HG03520 (cell line): ENCODE measurements around the gene PEF1.

Experiments
- ATAC-seq: cut with Tn5 transposase; IDR thresholded peaks from one replicate; pipeline ENCODE4 v1.9.1; 2021; ENCODE audit warnings: mild to moderate bottlenecking, moderate library complexity; ENCODE audit not compliant: unreplicated experiment

The PEF1 gene

GRCh38 chr1:31671561-31672201, 27.0 kb upstream of the PEF1 start:
- no peak for ATAC-seq

GRCh38 chr1:31671147-31671546, 26.5 kb upstream of the PEF1 start:
- no peak for ATAC-seq

GRCh38 chr1:31670593-31670964, 25.9 kb upstream of the PEF1 start:
- no peak for ATAC-seq

GRCh38 chr1:31669786-31670592, 25.3 kb upstream of the PEF1 start:
- ATAC-seq = no peak

- no peak for ATAC-seq
Measured at GRCh38 chr1:31669433-31669785, 24.7 kb upstream of the PEF1 start.

GRCh38 chr1:31668303-31668883, 23.7 kb upstream of the PEF1 start:
- ATAC-seq = no peak

GRCh38 chr1:31667065-31667785, 22.5 kb upstream of the PEF1 start:
- no peak for ATAC-seq

GRCh38 chr1:31666263-31666963, 21.7 kb upstream of the PEF1 start:
- ATAC-seq = no peak

- no peak for ATAC-seq
Measured at GRCh38 chr1:31665234-31665878, 20.7 kb upstream of the PEF1 start.

GRCh38 chr1:31664528-31664927, 19.9 kb upstream of the PEF1 start:
- no peak for ATAC-seq

GRCh38 chr1:31663622-31664452, 19.2 kb upstream of the PEF1 start:
- ATAC-seq = no peak

GRCh38 chr1:31662463-31662862, 17.8 kb upstream of the PEF1 start:
- no peak for ATAC-seq

- no peak for ATAC-seq
Measured at GRCh38 chr1:31661856-31662255, 17.2 kb upstream of the PEF1 start.

GRCh38 chr1:31660871-31661455, 16.3 kb upstream of the PEF1 start:
- ATAC-seq = no peak

GRCh38 chr1:31659889-31660288, 15.2 kb upstream of the PEF1 start:
- no peak for ATAC-seq

- no peak for ATAC-seq
Measured at GRCh38 chr1:31658721-31659120, 14.0 kb upstream of the PEF1 start.

- no peak for ATAC-seq
Measured at GRCh38 chr1:31657972-31658510, 13.4 kb upstream of the PEF1 start.

- no peak for ATAC-seq
Measured at GRCh38 chr1:31657020-31657804, 12.5 kb upstream of the PEF1 start.
